Sigmoid colon (tissue), 4 donors: ENCODE measurements around the gene GRID2.

Source experiments
- CTCF ChIP-seq, 4 experiments: fragments of 450-650 bp in 3 of 4; fragments of 200-600 bp in 1 of 4; IDR thresholded peaks; one replicate each; pipeline ENCODE4 v1.5.1; 2016 to 2019; ENCODE audit warnings: antibody characterized with exemption in 4 of 4, mild to moderate bottlenecking in 3 of 4, moderate library complexity in 2 of 4
- POLR2A ChIP-seq, 2 donors: fragments of 450-650 bp; IDR thresholded peaks; one replicate each; pipeline ENCODE4 v1.6.1; 2016; ENCODE audit warnings: antibody characterized with exemption in 2 of 2, mild to moderate bottlenecking in 2 of 2, moderate library complexity in 2 of 2
- POLR2AphosphoS5 ChIP-seq, 4 donors: sonication (generic); formaldehyde crosslinking; IDR thresholded peaks; one replicate each; pipeline ENCODE4 v1.6.1; 2017; ENCODE audit warnings: antibody characterized with exemption in 4 of 4

GRCh38 chr4:93700571-93700970 is 1396.8 kb downstream of the GRID2 start:
- TF ChIP-seq CTCF (IDR thresholded peaks at IDR 0.05) (no peak), POLR2A (IDR thresholded peaks at IDR 0.05) (no peak), POLR2AphosphoS5 (IDR thresholded peaks at IDR 0.05) (no peak)
